ENCODE data around the gene MTA1.

GRCh38 chr14:105452963-105453362 lies 33.3 kb downstream of the MTA1 start:
- TF ChIP-seq SP2 (IDR thresholded peaks at IDR 0.05; ENCODE audit: low read length) (no peak), CTCF (IDR thresholded peaks at IDR 0.05; ENCODE audit: control extremely low read depth in 1 of 3, insufficient read depth in 1 of 3, low read depth in 1 of 3, low read length in 3 of 3) (no peak), MAFK (IDR thresholded peaks at IDR 0.05; ENCODE audit: low read depth, low read length) (no peak), MAX (IDR thresholded peaks at IDR 0.05) (no peak)

All from H1 (cell line).